Suprapubic skin (tissue), 3 donors: ENCODE measurements around the gene PROZ.

ENCODE experiments used
- CTCF ChIP-seq, 2 donors: fragments of 200-600 bp in 1 of 2; fragments of 450-650 bp in 1 of 2; sonication (generic) in 1 of 2; IDR thresholded peaks; one replicate each; pipeline ENCODE4 v1.5.1; 2016 to 2019; ENCODE audit warnings: antibody characterized with exemption in 2 of 2, mild to moderate bottlenecking in 1 of 2, moderate library complexity in 1 of 2
- EP300 ChIP-seq: sonication (generic); formaldehyde crosslinking; IDR thresholded peaks from one replicate; pipeline ENCODE4 v1.6.1; 2017; ENCODE audit warnings: antibody characterized with exemption
- POLR2A ChIP-seq, 2 donors: fragments of 450-650 bp; IDR thresholded peaks; one replicate each; pipeline ENCODE4 v1.6.1; 2017; ENCODE audit warnings: antibody characterized with exemption in 2 of 2, mild to moderate bottlenecking in 2 of 2, moderate library complexity in 2 of 2

GRCh38 chr13:113160983-113161382 lies 2.5 kb downstream of the PROZ start:
- TF ChIP-seq CTCF (IDR thresholded peaks at IDR 0.05), result no peak
- no peak for TF ChIP-seq POLR2A (IDR thresholded peaks at IDR 0.05)
- TF ChIP-seq EP300, result no peak
